ENCODE results near the gene SMCO1.

DNA sequence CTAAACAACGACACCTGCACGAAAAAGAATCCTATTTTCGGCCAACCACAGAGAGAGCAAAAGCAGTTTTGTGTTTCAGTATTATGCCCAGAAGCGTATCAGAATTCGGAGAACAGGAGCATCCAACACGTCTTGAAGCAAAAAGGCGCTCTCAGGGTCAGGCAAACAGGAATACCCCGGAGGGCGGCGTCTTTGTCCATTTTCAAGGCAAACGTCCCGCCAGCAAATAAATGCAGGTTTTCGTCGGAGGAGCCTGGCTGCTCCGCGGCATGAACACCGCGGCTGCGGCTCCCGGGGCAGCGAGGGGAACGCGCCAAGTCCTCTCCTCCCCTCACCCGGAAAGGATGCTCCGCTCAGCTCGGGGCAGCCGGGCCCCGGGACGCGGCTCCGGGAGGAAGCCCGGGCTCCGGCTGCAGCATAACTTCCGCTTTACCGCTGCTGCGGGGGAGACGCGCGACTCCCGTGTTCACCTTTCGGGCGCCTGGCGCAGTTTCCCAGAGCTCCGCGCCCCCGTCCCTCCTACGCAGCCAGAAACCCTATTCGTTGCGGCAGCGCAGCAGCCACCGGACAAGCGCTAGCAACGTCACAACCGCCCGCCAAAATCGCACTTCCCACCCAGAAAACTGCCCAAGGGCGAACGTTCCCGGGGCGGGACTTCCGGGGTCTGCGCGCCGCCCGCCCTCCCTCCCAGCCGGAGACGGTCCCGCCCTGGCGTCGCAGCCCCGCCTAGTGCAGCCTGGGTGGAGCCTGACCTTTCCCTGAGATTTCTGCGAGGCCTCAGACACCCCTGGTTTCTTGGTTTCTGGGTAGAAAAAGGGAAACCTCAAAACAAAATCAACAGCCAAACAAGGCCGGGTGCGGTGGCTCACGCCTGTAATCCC lies 11.7 kb downstream of the SMCO1 start, which contains the start of gene RNF168:
- TF ChIP-seq, protein P1, sequence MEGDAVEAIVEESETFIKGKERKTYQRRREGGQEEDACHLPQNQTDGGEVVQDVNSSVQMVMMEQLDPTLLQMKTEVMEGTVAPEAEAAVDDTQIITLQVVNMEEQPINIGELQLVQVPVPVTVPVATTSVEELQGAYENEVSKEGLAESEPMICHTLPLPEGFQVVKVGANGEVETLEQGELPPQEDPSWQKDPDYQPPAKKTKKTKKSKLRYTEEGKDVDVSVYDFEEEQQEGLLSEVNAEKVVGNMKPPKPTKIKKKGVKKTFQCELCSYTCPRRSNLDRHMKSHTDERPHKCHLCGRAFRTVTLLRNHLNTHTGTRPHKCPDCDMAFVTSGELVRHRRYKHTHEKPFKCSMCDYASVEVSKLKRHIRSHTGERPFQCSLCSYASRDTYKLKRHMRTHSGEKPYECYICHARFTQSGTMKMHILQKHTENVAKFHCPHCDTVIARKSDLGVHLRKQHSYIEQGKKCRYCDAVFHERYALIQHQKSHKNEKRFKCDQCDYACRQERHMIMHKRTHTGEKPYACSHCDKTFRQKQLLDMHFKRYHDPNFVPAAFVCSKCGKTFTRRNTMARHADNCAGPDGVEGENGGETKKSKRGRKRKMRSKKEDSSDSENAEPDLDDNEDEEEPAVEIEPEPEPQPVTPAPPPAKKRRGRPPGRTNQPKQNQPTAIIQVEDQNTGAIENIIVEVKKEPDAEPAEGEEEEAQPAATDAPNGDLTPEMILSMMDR (IDR thresholded peaks at IDR 0.05), result peak in 2 of 6 experiments; percentile 5 to 11
- TF ChIP-seq POLR2A (IDR thresholded peaks at IDR 0.05), result peak in 3 of 4 donors; percentile 79 to 98 (median 97)

All from esophagus squamous epithelium (tissue), 4 donors.